Stimulated activated naive CD4-positive, alpha-beta T cell treated with Interleukin-2 at 50 U/mL for 16 hours (primary cell): Measurements from ENCODE around the gene MAP2K5.

Source experiments
- DNase-seq: peaks from one replicate; lab custom pipeline; 2025; lab: John Stamatoyannopoulos, UW

Gene MAP2K5

GRCh38 chr15:67760901-67761300 lies 218.4 kb downstream of the MAP2K5 start:
- no peak for DNase-seq

GRCh38 chr15:67761343-67761742 lies 218.8 kb downstream of the MAP2K5 start:
- DNase-seq, result no peak

- DNase-seq, result peak; percentile 48
These were observed 220.3 kb downstream of the MAP2K5 start for GRCh38 chr15:67762610-67763368.

- no peak for DNase-seq
These were observed 223.2 kb downstream of the MAP2K5 start for GRCh38 chr15:67765701-67766100.

- DNase-seq, result no peak
These were observed 224.5 kb downstream of the MAP2K5 start for GRCh38 chr15:67766968-67767367.

- DNase-seq, result no peak
These were observed 225.9 kb downstream of the MAP2K5 start for GRCh38 chr15:67768313-67768977.

- DNase-seq, result no peak
These were observed 227.2 kb downstream of the MAP2K5 start for GRCh38 chr15:67769497-67770357.

GRCh38 chr15:67770358-67770628 lies 227.8 kb downstream of the MAP2K5 start:
- no peak for DNase-seq

- DNase-seq, result no peak
These were observed 228.8 kb downstream of the MAP2K5 start for GRCh38 chr15:67771189-67771800.

- no peak for DNase-seq
These were observed 232.1 kb downstream of the MAP2K5 start for GRCh38 chr15:67774626-67775025.

GRCh38 chr15:67775250-67775649 lies 232.7 kb downstream of the MAP2K5 start:
- no peak for DNase-seq

- no peak for DNase-seq
These were observed 233.5 kb downstream of the MAP2K5 start for GRCh38 chr15:67775998-67776397.

GRCh38 chr15:67776600-67776999 lies 234.1 kb downstream of the MAP2K5 start:
- DNase-seq, result no peak

- DNase-seq, result no peak
These were observed 234.6 kb downstream of the MAP2K5 start for GRCh38 chr15:67777071-67777470.

- DNase-seq, result no peak
These were observed 235.3 kb downstream of the MAP2K5 start for GRCh38 chr15:67777773-67778172.

GRCh38 chr15:67778968-67779548 lies 236.6 kb downstream of the MAP2K5 start:
- DNase-seq, result no peak

GRCh38 chr15:67779549-67780111 lies 237.1 kb downstream of the MAP2K5 start:
- DNase-seq, result no peak

- DNase-seq, result no peak
These were observed 238.6 kb downstream of the MAP2K5 start for GRCh38 chr15:67781061-67781460.

GRCh38 chr15:67781907-67782690 lies 239.6 kb downstream of the MAP2K5 start:
- no peak for DNase-seq

- no peak for DNase-seq
These were observed 240.1 kb downstream of the MAP2K5 start for GRCh38 chr15:67782691-67782991.

GRCh38 chr15:67783303-67783702 lies 240.8 kb downstream of the MAP2K5 start:
- peak; percentile 4 for DNase-seq
